ENCODE measurements around the gene CDH12. TPM values are rescaled to one million over a fixed set of nuclear protein-coding genes. Genes with fewer than 3 reads are reported as not detected.

CDH12 gene
- total and polyA plus RNA-seq, 9 donors, result 0.71 to 4.3 (median 1.1) TPM

DNA sequence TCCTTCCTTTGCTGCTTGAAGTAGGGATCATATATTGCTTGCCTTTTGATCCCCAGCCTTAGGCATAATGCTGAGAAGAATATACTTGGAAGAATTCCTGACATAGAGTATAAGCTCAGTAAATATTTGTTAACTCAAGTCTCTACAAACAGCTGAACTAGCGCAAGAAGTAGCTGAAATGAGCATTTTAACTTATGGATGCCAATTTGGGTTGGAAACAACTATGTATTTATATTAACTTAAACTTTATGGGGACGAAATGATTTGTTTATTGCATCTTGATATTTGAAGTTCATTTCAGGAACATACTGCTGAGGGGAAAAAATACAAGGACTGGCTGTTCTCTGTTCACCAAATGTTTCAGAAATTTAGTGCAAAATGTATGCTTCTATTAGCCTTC, 258.7 kb downstream of the CDH12 start:
- H3K9me3 ChIP-seq (replicated peaks; ENCODE audit: control insufficient read depth, low read depth, low read length), result no peaks in the 10 kb centered on the region
- no peak overlapping the region for H3K27ac ChIP-seq (ENCODE audit: low read length)
- H3K4me1 ChIP-seq (ENCODE audit: control insufficient read depth, insufficient read depth, low read length), result no peaks in the 10 kb centered on the region
- WGBS (ENCODE audit: insufficient coverage), result no CpG with 5 or more reads among the region's 2 CpGs
- DNase-seq, result no peak
- no peaks in the 10 kb centered on the region for H3K36me3 ChIP-seq (ENCODE audit: control insufficient read depth, insufficient read depth, low read length)
- no peaks in the 10 kb centered on the region for H3K27me3 ChIP-seq (ENCODE audit: control insufficient read depth, insufficient read depth, low read length)
- H3K4me3 ChIP-seq (ENCODE audit: low read length), result no peak overlapping the region

DNA sequence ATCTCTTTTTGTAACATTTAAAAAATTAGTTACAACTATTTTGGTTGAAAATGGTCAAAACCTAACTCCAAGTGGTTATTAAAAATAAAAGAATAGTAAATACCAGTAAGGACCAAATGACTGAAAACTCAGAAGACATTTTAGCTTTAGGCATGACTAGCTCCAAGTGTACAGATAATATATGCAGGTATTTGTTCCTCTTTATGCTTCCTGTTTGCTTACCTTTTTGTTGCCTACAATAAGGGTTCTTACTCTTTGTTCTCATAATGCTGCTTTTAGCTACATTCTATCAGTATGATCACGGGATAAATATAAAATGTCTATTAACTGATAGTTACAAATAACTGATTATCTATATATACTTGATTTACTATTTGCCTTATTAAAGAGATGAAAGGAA, 259.6 kb downstream of the CDH12 start:
- no peaks in the 10 kb centered on the region for H3K9me3 ChIP-seq (replicated peaks; ENCODE audit: control insufficient read depth, low read depth, low read length)
- no CpG with 5 or more reads among the region's 1 CpG for WGBS (ENCODE audit: insufficient coverage)
- DNase-seq, result no peak

DNA sequence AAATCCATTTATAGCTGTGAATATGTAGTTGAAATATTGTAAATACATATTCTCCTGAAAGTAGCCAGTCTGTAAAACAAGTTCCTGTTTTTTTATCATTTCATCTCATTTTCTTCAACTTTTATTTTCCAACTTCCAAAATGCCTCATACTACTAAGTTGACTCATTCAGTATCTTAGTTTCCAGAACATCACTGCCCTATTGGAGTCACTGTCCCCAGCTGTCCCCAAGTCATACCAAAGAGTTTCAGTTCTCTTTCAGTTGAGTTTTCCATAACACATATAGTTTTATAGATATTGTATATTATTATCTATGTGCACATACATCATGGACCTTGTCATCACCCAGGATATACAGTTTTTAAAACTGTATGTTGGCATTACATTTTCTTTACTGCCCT, 261.7 kb downstream of the CDH12 start:
- Histone ChIP-seq H3K4me1 (ENCODE audit: control insufficient read depth, insufficient read depth, low read length) (no peaks in the 10 kb centered on the region), H3K27ac (ENCODE audit: low read length) (no peak overlapping the region)

More for the DNA sequence above, 259.6 kb downstream of the CDH12 start:
- Histone ChIP-seq H3K4me3 (ENCODE audit: low read length) (no peak overlapping the region), H3K27me3 (ENCODE audit: control insufficient read depth, insufficient read depth, low read length) (no peaks in the 10 kb centered on the region), H3K4me1 (ENCODE audit: control insufficient read depth, insufficient read depth, low read length) (no peaks in the 10 kb centered on the region), H3K36me3 (ENCODE audit: control insufficient read depth, insufficient read depth, low read length) (no peaks in the 10 kb centered on the region), H3K27ac (ENCODE audit: low read length) (no peak overlapping the region)

DNA sequence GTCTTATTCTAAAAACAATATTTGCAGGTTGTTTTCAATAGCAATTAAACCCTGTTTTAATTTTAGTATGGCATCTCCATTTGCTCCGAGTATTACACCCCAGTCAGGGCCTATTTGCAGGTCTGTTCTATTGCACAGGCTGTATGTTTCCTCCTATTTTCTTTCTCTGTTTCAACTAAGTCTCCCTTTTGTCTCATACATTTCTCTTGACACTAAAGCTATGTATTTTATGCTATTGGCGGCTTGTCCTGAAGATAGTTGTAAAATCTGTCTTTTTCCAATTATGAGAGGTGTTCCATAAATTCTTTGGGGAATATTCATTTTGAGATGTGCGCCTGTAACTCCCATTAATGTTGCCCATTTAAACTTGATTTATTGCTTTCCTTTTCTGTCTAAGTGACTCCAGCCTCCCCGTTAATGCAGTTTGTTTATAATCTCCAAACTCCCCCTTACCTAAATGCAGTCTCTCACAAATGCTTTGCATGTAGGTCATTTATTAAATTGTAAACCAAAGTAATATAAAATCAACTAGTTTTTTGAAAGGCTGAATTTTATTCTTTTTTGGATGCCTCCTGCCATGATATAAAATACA, 262.4 kb downstream of the CDH12 start:
- H3K27me3 ChIP-seq (ENCODE audit: control insufficient read depth, insufficient read depth, low read length), result no peaks in the 10 kb centered on the region
- no CpG with 5 or more reads among the region's 4 CpGs for WGBS (ENCODE audit: insufficient coverage)
- DNase-seq, result no peak

More for the DNA sequence above, 261.7 kb downstream of the CDH12 start:
- H3K36me3 ChIP-seq (ENCODE audit: control insufficient read depth, insufficient read depth, low read length), result no peaks in the 10 kb centered on the region
- no peaks in the 10 kb centered on the region for H3K27me3 ChIP-seq (ENCODE audit: control insufficient read depth, insufficient read depth, low read length)
- no peak overlapping the region for H3K4me3 ChIP-seq (ENCODE audit: low read length)
- DNase-seq, result no peak
- no peaks in the 10 kb centered on the region for H3K9me3 ChIP-seq (replicated peaks; ENCODE audit: control insufficient read depth, low read depth, low read length)

DNA sequence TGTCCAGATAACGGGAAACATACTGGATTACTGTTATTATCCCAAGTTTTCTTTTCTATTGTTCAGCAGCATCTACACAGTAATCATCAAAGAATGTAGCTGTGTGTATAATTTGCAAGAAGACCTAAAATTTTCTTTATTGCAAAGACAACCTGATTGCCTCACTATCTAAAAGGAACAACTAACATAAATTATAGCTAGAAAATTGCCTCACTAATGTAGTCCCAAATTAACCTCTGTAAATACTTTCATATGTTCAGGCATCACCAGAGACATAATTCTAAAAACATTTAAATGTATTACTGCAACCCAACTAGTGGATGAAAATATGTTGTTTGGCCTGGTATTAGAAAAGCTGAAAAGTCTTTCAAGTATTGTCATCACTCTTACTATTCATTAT, 275.4 kb downstream of the CDH12 start:
- no CpG with 5 or more reads among the region's 1 CpG for WGBS (ENCODE audit: insufficient coverage)
- no peaks in the 10 kb centered on the region for H3K36me3 ChIP-seq (ENCODE audit: control insufficient read depth, insufficient read depth, low read length)

More for the DNA sequence above, 262.4 kb downstream of the CDH12 start:
- Histone ChIP-seq H3K27ac (ENCODE audit: low read length) (no peak overlapping the region), H3K36me3 (ENCODE audit: control insufficient read depth, insufficient read depth, low read length) (no peaks in the 10 kb centered on the region), H3K9me3 (replicated peaks; ENCODE audit: control insufficient read depth, low read depth, low read length) (no peaks in the 10 kb centered on the region), H3K4me3 (ENCODE audit: low read length) (no peak overlapping the region), H3K4me1 (ENCODE audit: control insufficient read depth, insufficient read depth, low read length) (no peaks in the 10 kb centered on the region)

DNA sequence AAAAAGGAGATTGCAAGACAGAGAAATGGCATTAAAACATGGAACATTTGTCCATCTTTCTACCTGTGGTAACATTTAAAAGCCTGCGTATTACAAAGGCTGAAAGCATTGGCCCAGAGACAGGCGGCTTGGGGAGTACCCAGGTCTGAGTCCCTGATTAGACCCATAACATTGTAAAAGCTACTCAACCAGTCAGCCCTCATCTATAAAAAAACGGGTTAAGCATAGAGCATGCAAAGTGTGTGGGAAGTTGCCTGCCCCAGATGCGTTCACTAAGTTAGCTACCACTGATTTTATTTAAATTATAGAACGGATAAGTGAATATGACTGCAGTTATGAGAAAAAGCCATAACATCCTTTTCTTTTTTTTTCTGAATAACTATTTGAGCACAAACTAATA, 276.1 kb downstream of the CDH12 start:
- Histone ChIP-seq H3K4me1 (ENCODE audit: control insufficient read depth, insufficient read depth, low read length) (no peaks in the 10 kb centered on the region), H3K36me3 (ENCODE audit: control insufficient read depth, insufficient read depth, low read length) (no peaks in the 10 kb centered on the region), H3K9me3 (replicated peaks; ENCODE audit: control insufficient read depth, low read depth, low read length) (no peaks in the 10 kb centered on the region), H3K27ac (ENCODE audit: low read length) (no peak overlapping the region), H3K4me3 (ENCODE audit: low read length) (no peak overlapping the region), H3K27me3 (ENCODE audit: control insufficient read depth, insufficient read depth, low read length) (no peaks in the 10 kb centered on the region)
- no CpG with 5 or more reads among the region's 5 CpGs for WGBS (ENCODE audit: insufficient coverage)
- no peak for DNase-seq

More for the DNA sequence above, 275.4 kb downstream of the CDH12 start:
- H3K9me3 ChIP-seq (replicated peaks; ENCODE audit: control insufficient read depth, low read depth, low read length), result no peaks in the 10 kb centered on the region
- no peak overlapping the region for H3K4me3 ChIP-seq (ENCODE audit: low read length)
- H3K27me3 ChIP-seq (ENCODE audit: control insufficient read depth, insufficient read depth, low read length), result no peaks in the 10 kb centered on the region
- no peaks in the 10 kb centered on the region for H3K4me1 ChIP-seq (ENCODE audit: control insufficient read depth, insufficient read depth, low read length)
- no peak overlapping the region for H3K27ac ChIP-seq (ENCODE audit: low read length)
- no peak for DNase-seq

DNA sequence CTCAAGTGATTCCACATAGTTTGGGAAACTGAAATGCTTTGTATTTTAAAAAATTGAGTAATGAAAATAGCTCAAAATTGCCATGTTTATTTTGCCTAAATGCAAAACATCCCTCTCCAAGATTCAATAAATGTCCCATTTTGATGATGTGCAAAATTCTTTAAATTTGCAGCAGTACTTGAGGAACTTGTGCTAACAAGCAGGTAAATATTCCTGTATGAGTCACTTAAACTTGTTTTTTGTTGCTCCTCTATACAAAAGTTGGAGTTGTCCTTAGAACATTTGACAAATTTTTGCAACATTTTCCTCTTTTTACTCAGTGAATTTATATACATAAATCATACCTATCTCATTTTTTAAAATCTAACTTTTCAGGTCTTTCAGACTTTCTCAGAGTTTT, 280.2 kb downstream of the CDH12 start:
- no peak for DNase-seq
- Histone ChIP-seq H3K36me3 (ENCODE audit: control insufficient read depth, insufficient read depth, low read length) (no peaks in the 10 kb centered on the region), H3K9me3 (replicated peaks; ENCODE audit: control insufficient read depth, low read depth, low read length) (no peaks in the 10 kb centered on the region), H3K27me3 (ENCODE audit: control insufficient read depth, insufficient read depth, low read length) (no peaks in the 10 kb centered on the region), H3K4me1 (ENCODE audit: control insufficient read depth, insufficient read depth, low read length) (no peaks in the 10 kb centered on the region), H3K27ac (ENCODE audit: low read length) (no peak overlapping the region), H3K4me3 (ENCODE audit: low read length) (no peak overlapping the region)

DNA sequence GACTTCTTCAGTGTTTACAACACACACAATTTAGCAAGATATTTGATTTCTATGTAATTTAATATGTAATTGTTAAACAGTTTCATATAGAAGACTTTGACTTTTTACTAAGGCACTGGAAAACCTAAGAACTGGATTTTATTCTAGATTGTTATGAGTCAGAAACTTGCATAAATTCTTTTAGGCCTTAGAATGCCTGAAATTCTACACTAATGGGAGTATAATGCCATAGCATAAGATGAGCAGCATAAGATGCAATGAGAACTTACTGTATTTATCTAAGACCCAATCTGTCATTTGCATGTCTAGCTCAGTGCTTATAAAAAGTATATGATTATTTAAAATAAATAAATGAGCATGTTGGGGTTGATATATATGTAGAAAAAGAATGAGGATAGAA, 285.2 kb downstream of the CDH12 start:
- Histone ChIP-seq H3K9me3 (replicated peaks; ENCODE audit: control insufficient read depth, low read depth, low read length) (no peaks in the 10 kb centered on the region), H3K36me3 (ENCODE audit: control insufficient read depth, insufficient read depth, low read length) (no peaks in the 10 kb centered on the region), H3K4me3 (ENCODE audit: low read length) (no peak overlapping the region), H3K4me1 (ENCODE audit: control insufficient read depth, insufficient read depth, low read length) (no peaks in the 10 kb centered on the region), H3K27me3 (ENCODE audit: control insufficient read depth, insufficient read depth, low read length) (no peaks in the 10 kb centered on the region), H3K27ac (ENCODE audit: low read length) (no peak overlapping the region)
- DNase-seq, result no peak

DNA sequence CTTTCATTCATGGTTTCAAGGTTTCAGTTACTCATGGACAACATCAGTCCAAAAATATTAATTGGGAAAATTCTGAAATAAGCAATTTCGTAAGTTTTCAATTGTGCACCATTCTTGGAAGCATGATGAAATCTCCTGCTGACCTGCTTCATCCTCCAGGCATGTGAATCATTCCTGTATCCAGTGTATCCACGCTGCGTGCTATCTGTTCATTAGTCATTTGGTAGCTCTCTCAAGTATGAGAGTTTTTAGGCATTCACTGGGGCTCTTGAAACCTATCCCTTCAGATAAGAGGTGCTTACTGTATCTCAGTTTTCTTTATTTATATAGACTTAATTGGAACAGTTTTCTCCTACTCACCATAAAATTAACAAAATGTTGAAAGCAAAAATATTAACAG, 293.0 kb downstream of the CDH12 start:
- no peak overlapping the region for H3K27ac ChIP-seq (ENCODE audit: low read length)
- H3K4me1 ChIP-seq (ENCODE audit: control insufficient read depth, insufficient read depth, low read length), result no peaks in the 10 kb centered on the region
- H3K9me3 ChIP-seq (replicated peaks; ENCODE audit: control insufficient read depth, low read depth, low read length), result no peaks in the 10 kb centered on the region
- WGBS (ENCODE audit: insufficient coverage), result no CpG with 5 or more reads among the region's 3 CpGs
- H3K36me3 ChIP-seq (ENCODE audit: control insufficient read depth, insufficient read depth, low read length), result no peaks in the 10 kb centered on the region
- DNase-seq, result no peak
- H3K4me3 ChIP-seq (ENCODE audit: low read length), result no peak overlapping the region
- no peaks in the 10 kb centered on the region for H3K27me3 ChIP-seq (ENCODE audit: control insufficient read depth, insufficient read depth, low read length)

DNA sequence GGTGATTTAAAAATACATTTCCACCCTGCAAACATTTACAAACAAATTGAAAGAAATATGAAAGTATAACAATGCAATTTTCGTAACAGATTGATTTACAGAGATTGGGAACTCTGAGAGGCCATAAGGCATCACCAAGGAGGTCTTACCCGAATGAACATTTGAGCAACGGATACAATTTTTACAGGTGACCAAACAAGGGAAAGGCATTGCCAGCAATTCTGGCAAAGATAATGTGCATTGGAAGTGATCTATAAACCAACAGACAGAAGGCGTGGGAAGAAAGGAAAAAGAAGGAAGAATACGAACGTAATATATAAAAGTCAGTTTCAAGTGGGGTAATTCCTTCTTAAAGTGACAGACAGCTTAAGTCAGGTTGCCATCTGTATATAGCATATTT, 295.9 kb downstream of the CDH12 start:
- no peak overlapping the region for H3K4me3 ChIP-seq (ENCODE audit: low read length)
- WGBS (ENCODE audit: insufficient coverage), result 87% methylated on average over 3 of the region's 6 CpGs
- H3K9me3 ChIP-seq (replicated peaks; ENCODE audit: control insufficient read depth, low read depth, low read length), result no peaks in the 10 kb centered on the region
- DNase-seq, result no peak
- H3K36me3 ChIP-seq (ENCODE audit: control insufficient read depth, insufficient read depth, low read length), result no peaks in the 10 kb centered on the region
- H3K4me1 ChIP-seq (ENCODE audit: control insufficient read depth, insufficient read depth, low read length), result no peaks in the 10 kb centered on the region
- H3K27ac ChIP-seq (ENCODE audit: low read length), result no peak overlapping the region
- H3K27me3 ChIP-seq (ENCODE audit: control insufficient read depth, insufficient read depth, low read length), result no peaks in the 10 kb centered on the region

DNA sequence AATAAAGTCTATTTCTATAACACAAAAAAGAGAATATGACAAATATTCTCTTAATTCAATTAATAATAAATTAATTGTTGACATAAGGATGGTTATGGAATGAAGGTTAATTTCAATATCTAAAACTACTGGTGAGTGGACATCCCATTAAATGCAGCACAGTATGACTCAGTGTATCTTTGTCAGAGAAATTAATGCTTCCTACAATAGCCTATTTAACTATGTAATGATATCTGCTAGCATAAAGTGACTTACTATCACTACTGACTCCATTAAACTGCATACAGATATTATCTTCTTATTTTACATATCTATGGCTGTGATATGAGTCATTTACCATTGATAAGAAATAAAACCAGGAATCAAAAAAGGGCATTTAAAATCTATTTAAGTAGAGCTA, 298.7 kb downstream of the CDH12 start:
- no peak for DNase-seq
- no peaks in the 10 kb centered on the region for H3K27me3 ChIP-seq (ENCODE audit: control insufficient read depth, insufficient read depth, low read length)
- H3K4me1 ChIP-seq (ENCODE audit: control insufficient read depth, insufficient read depth, low read length), result no peaks in the 10 kb centered on the region
- no peaks in the 10 kb centered on the region for H3K36me3 ChIP-seq (ENCODE audit: control insufficient read depth, insufficient read depth, low read length)
- no peak overlapping the region for H3K27ac ChIP-seq (ENCODE audit: low read length)
- no peak overlapping the region for H3K4me3 ChIP-seq (ENCODE audit: low read length)
- H3K9me3 ChIP-seq (replicated peaks; ENCODE audit: control insufficient read depth, low read depth, low read length), result no peaks in the 10 kb centered on the region
